ENCODE measurements around the gene PCLO. TPM values are rescaled to one million over a fixed set of nuclear protein-coding genes. Genes with fewer than 3 reads are reported as not detected.

PCLO gene
- total RNA-seq, 2 experiments from 2014 or later = not detected

GRCh38 chr7:82964150-82964882, 198.4 kb downstream of the PCLO start:
- H3K36me3 Mint-ChIP-seq (ENCODE audit: low read depth) = no peaks in the 10 kb centered on the region
- CTCF ChIA-PET = interaction anchor here (0.6 kb wide), 1 partner anchor 918 kb away, joined by 3 read pairs; no protein-coding TSS in a partner anchor
- no peaks in the 10 kb centered on the region for H3K4me1 Mint-ChIP-seq (ENCODE audit: low read depth)
- no peak overlapping the region for H3K27ac Mint-ChIP-seq
- no peaks in the 10 kb centered on the region for H3K9me3 Mint-ChIP-seq
- no peaks in the 10 kb centered on the region for H3K27me3 Mint-ChIP-seq (ENCODE audit: low read depth)
- intact Hi-C loops (cut with micrococcal nuclease) = no loop called here
- DNase-seq = no peak
- H3K4me3 Mint-ChIP-seq = no peak overlapping the region

GRCh38 chr7:82961240-82961639, 201.4 kb downstream of the PCLO start:
- H3K27ac Mint-ChIP-seq = no peak overlapping the region
- H3K27me3 Mint-ChIP-seq (ENCODE audit: low read depth) = no peaks in the 10 kb centered on the region
- CTCF ChIA-PET = no interaction called here
- DNase-seq = no peak
- no peak overlapping the region for H3K4me3 Mint-ChIP-seq
- peaks cover 2% of the 10 kb centered on the region for H3K9me3 Mint-ChIP-seq
- no peaks in the 10 kb centered on the region for H3K4me1 Mint-ChIP-seq (ENCODE audit: low read depth)
- H3K36me3 Mint-ChIP-seq (ENCODE audit: low read depth) = no peaks in the 10 kb centered on the region
- intact Hi-C loops (cut with micrococcal nuclease) = no loop called here

GRCh38 chr7:82959528-82959927, 203.2 kb downstream of the PCLO start:
- CTCF ChIA-PET = no interaction called here
- Mint-ChIP-seq H3K36me3 (ENCODE audit: low read depth) (no peaks in the 10 kb centered on the region), H3K4me3 (no peak overlapping the region), H3K4me1 (ENCODE audit: low read depth) (no peaks in the 10 kb centered on the region), H3K27ac (no peak overlapping the region), H3K27me3 (ENCODE audit: low read depth) (no peaks in the 10 kb centered on the region), H3K9me3 (peaks cover 2% of the 10 kb centered on the region)
- no peak for DNase-seq
- intact Hi-C loops (cut with micrococcal nuclease) = no loop called here

- intact Hi-C loops (cut with micrococcal nuclease) = no loop called here
- Mint-ChIP-seq H3K27me3 (ENCODE audit: low read depth) (no peaks in the 10 kb centered on the region), H3K4me3 (no peak overlapping the region), H3K27ac (no peak overlapping the region), H3K9me3 (peaks cover 6% of the 10 kb centered on the region), H3K36me3 (ENCODE audit: low read depth) (no peaks in the 10 kb centered on the region), H3K4me1 (ENCODE audit: low read depth) (no peaks in the 10 kb centered on the region)
- no peak for DNase-seq
- CTCF ChIA-PET = interaction anchor here (0.6 kb wide), 1 partner anchor 385 kb away, joined by 3 read pairs; no protein-coding TSS in a partner anchor
These were observed 205.2 kb downstream of the PCLO start for GRCh38 chr7:82957521-82957920.

GRCh38 chr7:82953324-82954027, 209.2 kb downstream of the PCLO start:
- Mint-ChIP-seq H3K9me3 (peaks cover 10% of the 10 kb centered on the region), H3K27me3 (ENCODE audit: low read depth) (no peaks in the 10 kb centered on the region), H3K4me3 (no peak overlapping the region), H3K27ac (no peak overlapping the region), H3K36me3 (ENCODE audit: low read depth) (no peaks in the 10 kb centered on the region), H3K4me1 (ENCODE audit: low read depth) (no peaks in the 10 kb centered on the region)
- CTCF ChIA-PET = no interaction called here
- no peak for DNase-seq
- intact Hi-C loops (cut with micrococcal nuclease) = no loop called here

GRCh38 chr7:82950436-82950835, 212.2 kb downstream of the PCLO start:
- Mint-ChIP-seq H3K27me3 (ENCODE audit: low read depth) (no peaks in the 10 kb centered on the region), H3K36me3 (ENCODE audit: low read depth) (no peaks in the 10 kb centered on the region), H3K4me1 (ENCODE audit: low read depth) (no peaks in the 10 kb centered on the region), H3K9me3 (peaks cover 8% of the 10 kb centered on the region), H3K27ac (no peak overlapping the region), H3K4me3 (no peak overlapping the region)
- CTCF ChIA-PET = no interaction called here
- no peak for DNase-seq
- intact Hi-C loops (cut with micrococcal nuclease) = no loop called here

- intact Hi-C loops (cut with micrococcal nuclease) = no loop called here
- H3K27ac Mint-ChIP-seq = no peak overlapping the region
These were observed 217.2 kb downstream of the PCLO start for GRCh38 chr7:82945480-82945879.

GRCh38 chr7:82945056-82945455, 217.6 kb downstream of the PCLO start:
- no peak overlapping the region for H3K4me3 Mint-ChIP-seq
- no peaks in the 10 kb centered on the region for H3K27me3 Mint-ChIP-seq (ENCODE audit: low read depth)
- no peak overlapping the region for H3K27ac Mint-ChIP-seq

More at GRCh38 chr7:82945480-82945879, 217.2 kb downstream of the PCLO start:
- Mint-ChIP-seq H3K4me3 (no peak overlapping the region), H3K9me3 (peaks cover 6% of the 10 kb centered on the region), H3K4me1 (ENCODE audit: low read depth) (no peaks in the 10 kb centered on the region), H3K36me3 (ENCODE audit: low read depth) (no peaks in the 10 kb centered on the region), H3K27me3 (ENCODE audit: low read depth) (no peaks in the 10 kb centered on the region)
- DNase-seq = no peak
- CTCF ChIA-PET = no interaction called here

GRCh38 chr7:82932516-82932915, 230.2 kb downstream of the PCLO start:
- Mint-ChIP-seq H3K4me1 (ENCODE audit: low read depth) (no peaks in the 10 kb centered on the region), H3K36me3 (ENCODE audit: low read depth) (no peaks in the 10 kb centered on the region), H3K4me3 (no peak overlapping the region), H3K27me3 (ENCODE audit: low read depth) (no peaks in the 10 kb centered on the region), H3K27ac (no peak overlapping the region), H3K9me3 (peaks cover 1% of the 10 kb centered on the region)
- CTCF ChIA-PET = no interaction called here
- intact Hi-C loops (cut with micrococcal nuclease) = no loop called here
- no peak for DNase-seq

More at GRCh38 chr7:82945056-82945455, 217.6 kb downstream of the PCLO start:
- no peaks in the 10 kb centered on the region for H3K4me1 Mint-ChIP-seq (ENCODE audit: low read depth)
- no peak for DNase-seq
- intact Hi-C loops (cut with micrococcal nuclease) = no loop called here
- H3K36me3 Mint-ChIP-seq (ENCODE audit: low read depth) = no peaks in the 10 kb centered on the region
- CTCF ChIA-PET = interaction anchor here (0.6 kb wide), 1 partner anchor 59 kb away, joined by 3 read pairs; no protein-coding TSS in a partner anchor
- H3K9me3 Mint-ChIP-seq = peaks cover 6% of the 10 kb centered on the region

- Mint-ChIP-seq H3K9me3 (no peaks in the 10 kb centered on the region), H3K27ac (no peak overlapping the region), H3K4me3 (no peak overlapping the region), H3K36me3 (ENCODE audit: low read depth) (no peaks in the 10 kb centered on the region), H3K4me1 (ENCODE audit: low read depth) (no peaks in the 10 kb centered on the region), H3K27me3 (ENCODE audit: low read depth) (no peaks in the 10 kb centered on the region)
- DNase-seq = no peak
- CTCF ChIA-PET = no interaction called here
- intact Hi-C loops (cut with micrococcal nuclease) = no loop called here
These were observed 236.2 kb downstream of the PCLO start for GRCh38 chr7:82926477-82926876.

- intact Hi-C loops (cut with micrococcal nuclease) = no loop called here
- Mint-ChIP-seq H3K9me3 (no peaks in the 10 kb centered on the region), H3K4me1 (ENCODE audit: low read depth) (no peaks in the 10 kb centered on the region), H3K27me3 (ENCODE audit: low read depth) (no peaks in the 10 kb centered on the region), H3K4me3 (no peak overlapping the region), H3K36me3 (ENCODE audit: low read depth) (no peaks in the 10 kb centered on the region), H3K27ac (no peak overlapping the region)
- DNase-seq = no peak
- CTCF ChIA-PET = no interaction called here
These were observed 237.4 kb downstream of the PCLO start for GRCh38 chr7:82925331-82925730.

GRCh38 chr7:82906502-82906901, 256.2 kb downstream of the PCLO start:
- H3K4me3 Mint-ChIP-seq = no peak overlapping the region
- H3K36me3 Mint-ChIP-seq (ENCODE audit: low read depth) = no peaks in the 10 kb centered on the region
- CTCF ChIA-PET = no interaction called here
- H3K9me3 Mint-ChIP-seq = peaks cover 1% of the 10 kb centered on the region
- no peak for DNase-seq
- H3K27me3 Mint-ChIP-seq (ENCODE audit: low read depth) = no peaks in the 10 kb centered on the region
- H3K27ac Mint-ChIP-seq = no peak overlapping the region
- H3K4me1 Mint-ChIP-seq (ENCODE audit: low read depth) = no peaks in the 10 kb centered on the region
- intact Hi-C loops (cut with micrococcal nuclease) = no loop called here

- DNase-seq = no peak
- intact Hi-C loops (cut with micrococcal nuclease) = no loop called here
- Mint-ChIP-seq H3K36me3 (ENCODE audit: low read depth) (no peaks in the 10 kb centered on the region), H3K4me1 (ENCODE audit: low read depth) (no peaks in the 10 kb centered on the region), H3K27me3 (ENCODE audit: low read depth) (no peaks in the 10 kb centered on the region), H3K27ac (no peak overlapping the region), H3K4me3 (no peak overlapping the region), H3K9me3 (peaks cover 2% of the 10 kb centered on the region)
- CTCF ChIA-PET = no interaction called here
These were observed 257.8 kb downstream of the PCLO start for GRCh38 chr7:82904871-82905270.

Data from activated naive CD4-positive, alpha-beta T cell treated with anti-CD3 and anti-CD28 coated beads for 36 hours (primary cell).